K562 (cell line): ENCODE data around the gene TGFB1I1. TPM values are rescaled to one million over a fixed set of nuclear protein-coding genes. Genes with fewer than 3 reads are reported as not detected.

Source experiments
- CHD2 ChIP-seq: IDR thresholded peaks from 2 replicates; pipeline ENCODE4 v1.6.1; 2011; ENCODE audit warnings: low read depth, low read length
- E2F3 ChIP-seq: fragments of 250-450 bp; sonication (Bioruptor Pico); IDR thresholded peaks from 2 replicates; pipeline ENCODE4 v1.4.0; 2020; ENCODE audit warnings: mild to moderate bottlenecking
- ETV5 ChIP-seq: sonication (generic); formaldehyde crosslinking; IDR thresholded peaks from 2 replicates; pipeline ENCODE4 v1.4.0; 2020; ENCODE audit warnings: low read depth, mild to moderate bottlenecking, missing genetic modification reagents
- KLF1 ChIP-seq: fragments of 450-650 bp; IDR thresholded peaks from 2 replicates; pipeline ENCODE4 v1.6.1; 2016; ENCODE audit warnings: missing genetic modification characterization, missing compliant biosample characterization
- MED1 ChIP-seq: sonication (generic); formaldehyde crosslinking; IDR thresholded peaks from 2 replicates; pipeline ENCODE4 v1.8.1; 2023; ENCODE audit warnings: missing genetic modification reagents, borderline replicate concordance
- RAD21 ChIP-seq, 2 experiments: fragments of 250-450 bp in 1 of 2; fragments of 450-650 bp in 1 of 2; sonication (Bioruptor Pico) in 1 of 2; formaldehyde crosslinking in 1 of 2; IDR thresholded peaks in 1 of 2; conservative IDR thresholded peaks in 1 of 2; 2 replicates each; pipeline versions ENCODE4 v1.4.0 to v1.8.0; 2020 to 2022; ENCODE audit warnings: mild to moderate bottlenecking in 2 of 2, moderate library complexity in 1 of 2
- RNF2 ChIP-seq: sonication (generic); IDR thresholded peaks from 2 replicates; pipeline ENCODE4 v1.6.1; 2016
- TCF7 ChIP-seq: sonication (generic); IDR thresholded peaks from 2 replicates; pipeline ENCODE4 v1.6.1; 2016; ENCODE audit warnings: antibody characterized with exemption, borderline replicate concordance
- TSC22D4 ChIP-seq: fragments of 450-650 bp; IDR thresholded peaks from 2 replicates; pipeline ENCODE4 v1.6.1; 2016; ENCODE audit warnings: missing genetic modification characterization, missing biosample characterization, control low read depth
- ZBTB43 ChIP-seq: sonication (generic); formaldehyde crosslinking; IDR thresholded peaks from 2 replicates; pipeline ENCODE4 v1.8.0; 2023; ENCODE audit warnings: mild to moderate bottlenecking, missing genetic modification reagents
- ZBTB5 ChIP-seq: fragments of 450-650 bp; IDR thresholded peaks from 2 replicates; pipeline ENCODE4 v1.6.1; 2017; ENCODE audit warnings: antibody characterized with exemption
- ZBTB9 ChIP-seq: fragments of 450-650 bp; formaldehyde crosslinking; IDR thresholded peaks from 2 replicates; pipeline ENCODE4 v1.4.0; 2020; ENCODE audit warnings: mild to moderate bottlenecking, moderate library complexity
- ZFPM2 ChIP-seq: fragments of 250-450 bp; sonication (Bioruptor Pico); IDR thresholded peaks from 2 replicates; pipeline ENCODE4 v1.5.1; 2022; ENCODE audit warnings: mild to moderate bottlenecking
- ZNF133 ChIP-seq: fragments of 250-450 bp; sonication (Bioruptor Pico); IDR thresholded peaks from 2 replicates; pipeline ENCODE4 v1.4.0; 2020; ENCODE audit warnings: mild to moderate bottlenecking
- ZNF143 ChIP-seq: sonication (generic); formaldehyde crosslinking; IDR thresholded peaks from 2 replicates; pipeline ENCODE4 v1.9.0; 2022; ENCODE audit warnings: mild to moderate bottlenecking, missing genetic modification reagents
- ZNF263 ChIP-seq: sonication (generic); formaldehyde crosslinking; IDR thresholded peaks from 2 replicates; pipeline ENCODE4 v1.8.0; 2022; ENCODE audit warnings: mild to moderate bottlenecking, missing genetic modification reagents, borderline replicate concordance
- ZNF449 ChIP-seq: fragments of 250-450 bp; sonication (Bioruptor Pico); IDR thresholded peaks from 2 replicates; pipeline ENCODE4 v1.8.0; 2022; ENCODE audit warnings: moderate library complexity, mild to moderate bottlenecking, inconsistent platforms
- ZNF512 ChIP-seq: IDR thresholded peaks from 2 replicates; pipeline ENCODE4 v1.6.1; 2016; ENCODE audit warnings: missing genetic modification characterization, missing compliant biosample characterization
- ZNF589 ChIP-seq: fragments of 200-800 bp; sonication (Bioruptor generic); IDR thresholded peaks from 2 replicates; pipeline ENCODE4 v1.6.1; 2016; ENCODE audit warnings: low read depth, missing genetic modification characterization, missing compliant biosample characterization
- polyA plus RNA-seq, 8 experiments: library from polyadenylated mRNA; depleted of rRNA in 4 of 8; stranded (reverse) in 5 of 8; unstranded in 3 of 8; fragments of >200 nt; fragmentation: Nextera tagmentation in 2 of 8; fragmentation: Illumina TruSeq in 1 of 8; extraction: Ambion mirVana in 2 of 8; extraction: Trizol in 1 of 8; gene quantifications; 2 replicates each; pipeline versions ENCODE4 v1.2.1 to v1.2.3, GENCODE V29; 2011 to 2014; ENCODE audit warnings: inconsistent platforms in 1 of 8, missing spikeins in 1 of 8
- total RNA-seq, 7 experiments: library from RNA; depleted of rRNA in 6 of 7; stranded (reverse); fragments of >200 nt in 6 of 7; fragmentation: Illumina TruSeq in 2 of 7; extraction: Trizol in 2 of 7; gene quantifications; 2 replicates each; pipeline versions ENCODE4 v1.2.1 to v1.2.3, GENCODE V29; 2011 to 2021; ENCODE audit warnings: low replicate concordance in 1 of 7

Gene TGFB1I1
- total and polyA plus RNA-seq, 9 of the 15 experiments (the other 6 are each of a cell fraction or from before 2014, with no cell fraction given): 0.04 to 0.91 (median 0.19) TPM

DNA sequence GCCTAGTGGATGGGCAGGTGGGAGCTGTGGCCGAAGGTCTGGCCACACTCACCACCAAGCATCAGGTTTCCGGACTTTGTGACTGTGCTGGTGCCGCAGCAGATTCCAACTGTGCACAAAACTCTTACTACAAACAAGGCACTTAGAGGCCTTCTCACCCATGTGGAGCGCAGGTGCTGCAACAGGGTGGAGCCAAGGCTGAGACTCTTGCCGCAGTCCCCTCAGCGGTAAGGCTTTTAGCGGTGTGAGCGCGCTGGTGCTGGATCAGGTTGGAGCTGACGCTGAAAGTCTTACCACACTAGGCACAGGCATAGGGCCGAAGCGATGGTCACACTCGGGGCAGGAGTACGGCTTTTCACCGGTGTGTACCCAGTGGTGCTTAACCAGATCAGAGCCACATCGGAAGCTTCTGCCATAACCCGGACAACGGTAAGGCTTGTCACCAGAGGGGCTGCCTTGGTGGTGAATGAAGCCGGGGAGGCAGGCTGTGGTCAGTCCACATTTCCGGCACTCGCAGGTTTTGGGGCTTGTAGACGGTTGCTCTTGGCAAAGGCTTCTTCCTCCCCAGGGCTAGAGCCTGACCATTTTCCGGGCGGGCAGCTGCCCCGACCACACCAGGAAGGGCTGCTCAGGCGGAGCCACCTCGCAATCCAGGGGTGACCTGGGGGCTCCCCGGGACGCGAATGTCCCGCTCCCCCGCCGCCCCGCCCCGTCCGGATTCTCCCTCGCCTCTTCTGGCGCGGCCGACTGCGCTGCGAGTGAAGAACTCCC is 13.7 kb upstream of the TGFB1I1 start (continued):
- TF ChIP-seq ZBTB9 (CRISPR knock-in tag): peak; percentile 51; the same call in 1 of the 2 replicates
- TF ChIP-seq ZBTB5: peak; percentile 44; the same call in 1 of the 2 replicates
- no peak; the same call in 1 of the 2 replicates for TF ChIP-seq ETV5 (CRISPR knock-in tag)
- no peak for TF ChIP-seq ZBTB43 (CRISPR knock-in tag)
- TF ChIP-seq ZNF589: no peak
- 0 out of 2 replicates have a peak, but pooled peaks have one; percentile 47 for TF ChIP-seq E2F3 (CRISPR knock-in tag)
- TF ChIP-seq RNF2: peak; percentile 50; the same call in 1 of the 2 replicates
- no peak for TF ChIP-seq ZNF133 (CRISPR knock-in tag)
- TF ChIP-seq ZNF512 (tag): no peak
- TF ChIP-seq ZNF263: no peak; the same call in 1 of the 2 replicates
- no peak for TF ChIP-seq KLF1 (tag)
- peak; percentile 5 to 32; a peak in 1 of 4 replicates for TF ChIP-seq RAD21 (CRISPR knock-in tag; conservative IDR thresholded peaks at IDR 0.05 in 1 of 2, IDR thresholded peaks at IDR 0.05 in 1 of 2)
- 0 out of 2 replicates have a peak, but pooled peaks have one; percentile 7 for TF ChIP-seq TCF7
- TF ChIP-seq TSC22D4 (tag): no peak
- TF ChIP-seq ZNF449 (CRISPR knock-in tag): no peak
- TF ChIP-seq CHD2: no peak
- peak; percentile 57; the same call in 1 of the 2 replicates for TF ChIP-seq ZNF143 (CRISPR knock-in tag)
- no peak for TF ChIP-seq ZFPM2
- no peak for TF ChIP-seq MED1
